WERI-Rb-1 (cell line): ENCODE data around the gene ITGAD.

ENCODE experiments used
- DNase-seq: peaks from one replicate; pipeline ENCODE4 v3.0.0-alpha.2; 2020
- H3K27ac ChIP-seq: fragments of 250-450 bp; sonication (Bioruptor Pico); 2 replicates; pipeline ENCODE4 v1.5.1; 2020; ENCODE audit warnings: mild to moderate bottlenecking, moderate library complexity
- H3K27me3 ChIP-seq: fragments of 250-450 bp; sonication (Bioruptor Pico); 2 replicates; pipeline ENCODE4 v1.5.1; 2021; ENCODE audit warnings: mild to moderate bottlenecking, low read depth, moderate library complexity; ENCODE audit not compliant: insufficient read depth, severe bottlenecking
- H3K36me3 ChIP-seq: fragments of 250-450 bp; sonication (Bioruptor Pico); 2 replicates; pipeline ENCODE4 v1.5.1; 2020; ENCODE audit warnings: mild to moderate bottlenecking, moderate library complexity
- H3K4me3 ChIP-seq: 2 replicates; pipeline ENCODE4 v1.5.1; 2011; ENCODE audit warnings: low read depth, mild to moderate bottlenecking, control low read depth, low read length
- H3K9me3 ChIP-seq: fragments of 250-450 bp; sonication (Bioruptor Pico); 2 replicates; pipeline ENCODE4 v1.5.1; 2021; ENCODE audit warnings: mild to moderate bottlenecking, moderate library complexity; ENCODE audit not compliant: severe bottlenecking
- CTCF ChIP-seq: IDR thresholded peaks from 2 replicates; pipeline ENCODE4 v1.5.1; 2011; ENCODE audit warnings: low read depth, mild to moderate bottlenecking, control low read depth, inconsistent platforms, low read length

ITGAD gene

GRCh38 chr16:31380201-31380600 lies 12.9 kb upstream of the ITGAD start:
- no peak overlapping the region for H3K4me3 ChIP-seq

GRCh38 chr16:31382485-31383161 lies 10.5 kb upstream of the ITGAD start:
- Histone ChIP-seq H3K4me3 (no peak overlapping the region), H3K27ac (no peak overlapping the region), H3K27me3 (peaks cover 41% of the 10 kb centered on the region), H3K9me3 (no peaks in the 10 kb centered on the region), H3K36me3 (no peaks in the 10 kb centered on the region)
- TF ChIP-seq CTCF: peak; percentile 92
- DNase-seq: peak; percentile 58

More at GRCh38 chr16:31380201-31380600, 12.9 kb upstream of the ITGAD start:
- DNase-seq: no peak
- H3K36me3 ChIP-seq: no peaks in the 10 kb centered on the region
- no peak for TF ChIP-seq CTCF
- peaks cover 4% of the 10 kb centered on the region for H3K9me3 ChIP-seq
- peaks cover 49% of the 10 kb centered on the region for H3K27me3 ChIP-seq
- no peak overlapping the region for H3K27ac ChIP-seq

- Histone ChIP-seq H3K27me3 (peaks cover 33% of the 10 kb centered on the region), H3K27ac (no peak overlapping the region), H3K36me3 (no peaks in the 10 kb centered on the region), H3K9me3 (no peaks in the 10 kb centered on the region), H3K4me3 (no peak overlapping the region)
- TF ChIP-seq CTCF: no peak
- DNase-seq: no peak
Measured at GRCh38 chr16:31385680-31386079, 7.5 kb upstream of the ITGAD start.

- H3K27me3 ChIP-seq: peaks cover 31% of the 10 kb centered on the region
- no peak for TF ChIP-seq CTCF
- H3K27ac ChIP-seq: no peak overlapping the region
- no peaks in the 10 kb centered on the region for H3K9me3 ChIP-seq
- no peak overlapping the region for H3K4me3 ChIP-seq
- H3K36me3 ChIP-seq: no peaks in the 10 kb centered on the region
- DNase-seq: peak; percentile 30
Measured at GRCh38 chr16:31386157-31386984, 6.8 kb upstream of the ITGAD start.

- H3K27ac ChIP-seq: no peak overlapping the region
- H3K27me3 ChIP-seq: peaks cover 25% of the 10 kb centered on the region
- H3K4me3 ChIP-seq: no peak overlapping the region
- no peak for DNase-seq
- no peaks in the 10 kb centered on the region for H3K36me3 ChIP-seq
- TF ChIP-seq CTCF: no peak
- H3K9me3 ChIP-seq: no peaks in the 10 kb centered on the region
Measured at GRCh38 chr16:31388535-31388934, 4.6 kb upstream of the ITGAD start.
